ENCODE results near the gene C4orf46. TPM values are rescaled to one million over a fixed set of nuclear protein-coding genes. Genes with fewer than 3 reads are reported as not detected.

C4orf46 gene
- total RNA-seq, 1 donor from 2014 or later = 8.4 TPM

GRCh38 chr4:158710814-158711213 lies 39.1 kb upstream of the C4orf46 start:
- DNase-seq (ENCODE audit: low read depth) (peak; percentile 4), FAIRE-seq (no peak)
- no peak overlapping the region for H3K4me3 ChIP-seq (ENCODE audit: insufficient read depth, low read depth, low read length)
- H3K79me2 ChIP-seq (ENCODE audit: insufficient read depth, low read length) = no peaks in the 10 kb centered on the region
- H3K9me3 Mint-ChIP-seq (ENCODE audit: unreplicated experiment) = no peaks in the 10 kb centered on the region
- no peaks in the 10 kb centered on the region for H4K20me1 ChIP-seq (ENCODE audit: insufficient read depth, low read length)
- H3K27ac Mint-ChIP-seq (ENCODE audit: unreplicated experiment) = no peak overlapping the region
- H3K9ac ChIP-seq (ENCODE audit: low read length) = no peak overlapping the region
- no peak overlapping the region for H3K4me2 ChIP-seq (ENCODE audit: low read length)
- H2AFZ ChIP-seq (ENCODE audit: low read depth, low read length) = no peak overlapping the region
- H3K27me3 Mint-ChIP-seq (ENCODE audit: low read depth, unreplicated experiment) = no peaks in the 10 kb centered on the region
- H3K36me3 ChIP-seq (ENCODE audit: insufficient read depth, low read length) = peaks cover 44% of the 10 kb centered on the region
- no peak for TF ChIP-seq CTCF (IDR thresholded peaks at IDR 0.05; ENCODE audit: insufficient read depth, low read depth, low read length)
- no peak for TF ChIP-seq EZH2 (IDR thresholded peaks at IDR 0.05; ENCODE audit: insufficient read depth, low read length)
- no peaks in the 10 kb centered on the region for H3K27me3 ChIP-seq (ENCODE audit: insufficient read depth, low read length)
- no peak overlapping the region for H3K4me3 Mint-ChIP-seq (ENCODE audit: unreplicated experiment)
- H3K27ac ChIP-seq (ENCODE audit: low read depth, low read length) = no peak overlapping the region
- no peaks in the 10 kb centered on the region for H3K9me3 ChIP-seq (ENCODE audit: insufficient read depth, low read depth, low read length)
- no peaks in the 10 kb centered on the region for H3K4me1 Mint-ChIP-seq (ENCODE audit: low read depth, unreplicated experiment)
- H3K36me3 Mint-ChIP-seq (ENCODE audit: low read depth, unreplicated experiment) = peaks cover 11% of the 10 kb centered on the region
- H3K4me1 ChIP-seq (ENCODE audit: insufficient read depth, low read length) = no peaks in the 10 kb centered on the region

- no peaks in the 10 kb centered on the region for H3K9me3 ChIP-seq (ENCODE audit: insufficient read depth, low read depth, low read length)
- H2AFZ ChIP-seq (ENCODE audit: low read depth, low read length) = no peak overlapping the region
- no peak for TF ChIP-seq EZH2 (IDR thresholded peaks at IDR 0.05; ENCODE audit: insufficient read depth, low read length)
- TF ChIP-seq CTCF (IDR thresholded peaks at IDR 0.05; ENCODE audit: insufficient read depth, low read depth, low read length) = no peak
- no peak overlapping the region for H3K27ac Mint-ChIP-seq (ENCODE audit: unreplicated experiment)
- FAIRE-seq (no peak), DNase-seq (ENCODE audit: low read depth) (no peak)
- no peaks in the 10 kb centered on the region for H3K27me3 ChIP-seq (ENCODE audit: insufficient read depth, low read length)
- H3K27ac ChIP-seq (ENCODE audit: low read depth, low read length) = no peak overlapping the region
- H3K4me2 ChIP-seq (ENCODE audit: low read length) = no peak overlapping the region
- peaks cover 19% of the 10 kb centered on the region for H3K36me3 ChIP-seq (ENCODE audit: insufficient read depth, low read length)
- no peak overlapping the region for H3K4me3 Mint-ChIP-seq (ENCODE audit: unreplicated experiment)
- H4K20me1 ChIP-seq (ENCODE audit: insufficient read depth, low read length) = no peaks in the 10 kb centered on the region
- no peak overlapping the region for H3K4me3 ChIP-seq (ENCODE audit: insufficient read depth, low read depth, low read length)
- H3K27me3 Mint-ChIP-seq (ENCODE audit: low read depth, unreplicated experiment) = no peaks in the 10 kb centered on the region
- no peaks in the 10 kb centered on the region for H3K79me2 ChIP-seq (ENCODE audit: insufficient read depth, low read length)
- no peak overlapping the region for H3K9ac ChIP-seq (ENCODE audit: low read length)
- no peaks in the 10 kb centered on the region for H3K36me3 Mint-ChIP-seq (ENCODE audit: low read depth, unreplicated experiment)
- no peaks in the 10 kb centered on the region for H3K9me3 Mint-ChIP-seq (ENCODE audit: unreplicated experiment)
- H3K4me1 ChIP-seq (ENCODE audit: insufficient read depth, low read length) = no peaks in the 10 kb centered on the region
- H3K4me1 Mint-ChIP-seq (ENCODE audit: low read depth, unreplicated experiment) = no peaks in the 10 kb centered on the region
Observed at GRCh38 chr4:158704274-158704673, 32.6 kb upstream of the C4orf46 start.

- Histone ChIP-seq H3K79me2 (ENCODE audit: insufficient read depth, low read length) (no peaks in the 10 kb centered on the region), H3K4me1 (ENCODE audit: insufficient read depth, low read length) (no peaks in the 10 kb centered on the region), H3K4me2 (ENCODE audit: low read length) (no peak overlapping the region), H3K9me3 (ENCODE audit: insufficient read depth, low read depth, low read length) (no peaks in the 10 kb centered on the region), H3K9ac (ENCODE audit: low read length) (no peak overlapping the region), H3K4me3 (ENCODE audit: insufficient read depth, low read depth, low read length) (no peak overlapping the region), H3K36me3 (ENCODE audit: insufficient read depth, low read length) (no peaks in the 10 kb centered on the region), H4K20me1 (ENCODE audit: insufficient read depth, low read length) (no peaks in the 10 kb centered on the region), H2AFZ (ENCODE audit: low read depth, low read length) (no peak overlapping the region), H3K27ac (ENCODE audit: low read depth, low read length) (no peak overlapping the region), H3K27me3 (ENCODE audit: insufficient read depth, low read length) (no peaks in the 10 kb centered on the region)
- TF ChIP-seq EZH2 (IDR thresholded peaks at IDR 0.05; ENCODE audit: insufficient read depth, low read length) (no peak), CTCF (IDR thresholded peaks at IDR 0.05; ENCODE audit: insufficient read depth, low read depth, low read length) (no peak)
- DNase-seq (ENCODE audit: low read depth) (no peak), FAIRE-seq (no peak)
- Mint-ChIP-seq H3K27me3 (ENCODE audit: low read depth, unreplicated experiment) (no peaks in the 10 kb centered on the region), H3K27ac (ENCODE audit: unreplicated experiment) (no peak overlapping the region), H3K9me3 (ENCODE audit: unreplicated experiment) (no peaks in the 10 kb centered on the region), H3K36me3 (ENCODE audit: low read depth, unreplicated experiment) (peaks cover 7% of the 10 kb centered on the region), H3K4me1 (ENCODE audit: low read depth, unreplicated experiment) (no peaks in the 10 kb centered on the region), H3K4me3 (ENCODE audit: unreplicated experiment) (no peak overlapping the region)
Observed at GRCh38 chr4:158688813-158689212, 17.1 kb upstream of the C4orf46 start.

All from astrocyte (in vitro differentiated cells and primary cell).